Lower leg skin (tissue), 3 donors: ENCODE measurements around the gene DDX19B.

Experiments used
- CTCF ChIP-seq, 3 donors: fragments of 450-650 bp; IDR thresholded peaks; one replicate each; pipeline ENCODE4 v1.5.1; 2016; ENCODE audit warnings: antibody characterized with exemption in 3 of 3, mild to moderate bottlenecking in 3 of 3, moderate library complexity in 2 of 3
- POLR2A ChIP-seq, 2 donors: fragments of 450-650 bp; IDR thresholded peaks; one replicate each; pipeline ENCODE4 v1.6.1; 2016 to 2017; ENCODE audit warnings: antibody characterized with exemption in 2 of 2, mild to moderate bottlenecking in 1 of 2, moderate library complexity in 1 of 2

- TF ChIP-seq CTCF (IDR thresholded peaks at IDR 0.05) = no peak
- TF ChIP-seq POLR2A (IDR thresholded peaks at IDR 0.05) = no peak
These were observed 46.9 kb downstream of the DDX19B start for GRCh38 chr16:70345840-70346239.
